OCI-M2 (cell line): ENCODE results near the gene OLFM2.
"Not testable (repeated sequence)": the region's sequence is repeated elsewhere in the genome, so short reads cannot be mapped to it uniquely, and the experiment has no call there.

Source experiments
- DNase-seq: peaks from one replicate; lab custom pipeline; 2025; ENCODE audit not compliant: unreplicated experiment; lab: John Stamatoyannopoulos, UW

Gene OLFM2

GRCh38 chr19:9834726-9835506 is 101.4 kb downstream of the OLFM2 start, which contains the start of gene PIN1:
PIN1 (plus strand) TSS chr19:9835318; CDS start chr19:9835345, 27 bp downstream.
- peak; percentile 87 for DNase-seq

- no peak for DNase-seq
These were observed 102.0 kb downstream of the OLFM2 start for GRCh38 chr19:9834307-9834725.

- DNase-seq, result no peak
These were observed 107.7 kb downstream of the OLFM2 start for GRCh38 chr19:9828551-9829063.

- peak; percentile 19 for DNase-seq
These were observed 108.8 kb downstream of the OLFM2 start, which contains the start of gene UBL5 for GRCh38 chr19:9827289-9828238. UBL5 (plus strand) TSS chr19:9827918; CDS start chr19:9828338, 420 bp downstream.

- no peak for DNase-seq
These were observed 112.5 kb downstream of the OLFM2 start for GRCh38 chr19:9823816-9824215.

- DNase-seq, result not testable (repeated sequence)
These were observed 116.3 kb downstream of the OLFM2 start for GRCh38 chr19:9820034-9820433.

- peak; percentile 75 for DNase-seq
These were observed 116.8 kb downstream of the OLFM2 start for GRCh38 chr19:9819596-9819909.

- peak; percentile 96 for DNase-seq
These were observed 117.3 kb downstream of the OLFM2 start, which contains the start of gene FBXL12 for GRCh38 chr19:9818734-9819595. FBXL12 (minus strand) TSS chr19:9819079; CDS start chr19:9818813, 266 bp downstream.

GRCh38 chr19:9818175-9818733 is 118.1 kb downstream of the OLFM2 start:
- no peak for DNase-seq

- no peak for DNase-seq
These were observed 125.2 kb downstream of the OLFM2 start for GRCh38 chr19:9811139-9811538.

- DNase-seq, result no peak
These were observed 127.2 kb downstream of the OLFM2 start for GRCh38 chr19:9808855-9809824.

GRCh38 chr19:9806803-9807202 is 129.5 kb downstream of the OLFM2 start:
- no peak for DNase-seq
